GM10266 (cell line): ENCODE results near the gene ZBTB1.

Experiments
- DNase-seq: peaks from one replicate; pipeline ENCODE4 v3.0.0; 2012; ENCODE audit errors: extremely low spot score
- TF ChIP-seq, protein P1 (sequence below): IDR thresholded peaks from 2 replicates; pipeline ENCODE4 v1.5.1; 2012; ENCODE audit warnings: mild to moderate bottlenecking, low read depth; ENCODE audit not compliant: control insufficient read depth, insufficient read depth; ENCODE audit errors: missing control alignments

Gene ZBTB1

DNA sequence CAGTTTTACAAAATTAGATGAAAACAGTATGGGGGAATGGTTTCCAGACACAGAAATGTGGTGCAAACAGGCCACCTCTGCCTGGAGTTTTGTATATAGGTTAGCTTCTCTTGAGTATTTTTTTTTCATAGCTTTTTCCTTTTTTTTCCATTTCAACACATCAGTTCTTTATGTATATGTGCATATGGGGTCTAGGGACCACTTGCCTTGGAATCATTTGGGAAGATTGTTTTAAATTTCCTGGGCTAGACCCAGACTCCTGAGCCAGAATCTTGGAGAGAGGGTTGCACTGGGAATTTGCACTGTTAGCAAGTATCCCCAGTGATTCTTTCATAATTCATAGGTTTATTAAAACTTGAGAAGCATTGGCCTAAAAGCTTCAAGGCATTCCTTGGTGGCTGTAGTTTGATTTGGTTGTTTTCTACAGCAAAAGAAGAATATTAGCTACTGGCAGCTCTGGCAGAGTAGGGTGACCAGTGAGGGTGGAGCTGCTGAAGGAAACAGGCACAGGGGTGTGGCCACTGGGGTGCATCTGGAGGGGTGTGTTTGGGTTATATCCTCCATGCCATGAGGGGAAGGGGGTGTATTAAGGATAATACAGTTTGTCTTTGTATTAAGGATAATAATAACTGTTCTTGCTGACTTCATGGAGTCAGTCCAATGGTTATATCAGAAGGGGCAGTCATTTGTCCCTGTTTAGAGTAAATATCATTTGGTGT is 68.0 kb downstream of the ZBTB1 start:
- TF ChIP-seq, protein P1, sequence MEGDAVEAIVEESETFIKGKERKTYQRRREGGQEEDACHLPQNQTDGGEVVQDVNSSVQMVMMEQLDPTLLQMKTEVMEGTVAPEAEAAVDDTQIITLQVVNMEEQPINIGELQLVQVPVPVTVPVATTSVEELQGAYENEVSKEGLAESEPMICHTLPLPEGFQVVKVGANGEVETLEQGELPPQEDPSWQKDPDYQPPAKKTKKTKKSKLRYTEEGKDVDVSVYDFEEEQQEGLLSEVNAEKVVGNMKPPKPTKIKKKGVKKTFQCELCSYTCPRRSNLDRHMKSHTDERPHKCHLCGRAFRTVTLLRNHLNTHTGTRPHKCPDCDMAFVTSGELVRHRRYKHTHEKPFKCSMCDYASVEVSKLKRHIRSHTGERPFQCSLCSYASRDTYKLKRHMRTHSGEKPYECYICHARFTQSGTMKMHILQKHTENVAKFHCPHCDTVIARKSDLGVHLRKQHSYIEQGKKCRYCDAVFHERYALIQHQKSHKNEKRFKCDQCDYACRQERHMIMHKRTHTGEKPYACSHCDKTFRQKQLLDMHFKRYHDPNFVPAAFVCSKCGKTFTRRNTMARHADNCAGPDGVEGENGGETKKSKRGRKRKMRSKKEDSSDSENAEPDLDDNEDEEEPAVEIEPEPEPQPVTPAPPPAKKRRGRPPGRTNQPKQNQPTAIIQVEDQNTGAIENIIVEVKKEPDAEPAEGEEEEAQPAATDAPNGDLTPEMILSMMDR: no peak
- no peak for DNase-seq

- no peak for DNase-seq
These were observed 68.5 kb downstream of the ZBTB1 start for GRCh38 chr14:64573109-64573508.

More at GRCh38 chr14:64573109-64573508, 68.5 kb downstream of the ZBTB1 start:
- TF ChIP-seq, protein P1: no peak
